ENCODE data around the gene CEP104. TPM values are rescaled to one million over a fixed set of nuclear protein-coding genes. Genes with fewer than 3 reads are reported as not detected.

The CEP104 gene
- total RNA-seq, 2 experiments from 2014 or later, result 29.0 to 32.8 TPM

GRCh38 chr1:3778590-3779264 lies 78.3 kb downstream of the CEP104 start:
- intact Hi-C loops (cut with micrococcal nuclease), result no loop called here
- H3K27me3 Mint-ChIP-seq, result no peaks in the 10 kb centered on the region
- H3K4me3 Mint-ChIP-seq, result no peak overlapping the region
- ChIA-PET POLR2A (no interaction called here), CTCF (no interaction called here)
- H3K4me1 Mint-ChIP-seq (ENCODE audit: low read depth), result peaks cover 2% of the 10 kb centered on the region
- H3K9me3 Mint-ChIP-seq, result no peaks in the 10 kb centered on the region
- DNase-seq, result no peak
- peaks cover 23% of the 10 kb centered on the region for H3K36me3 Mint-ChIP-seq
- no peak overlapping the region for H3K27ac Mint-ChIP-seq

GRCh38 chr1:3777647-3778589 lies 79.1 kb downstream of the CEP104 start:
- Mint-ChIP-seq H3K27ac (no peak overlapping the region), H3K27me3 (no peaks in the 10 kb centered on the region), H3K9me3 (no peaks in the 10 kb centered on the region), H3K4me1 (ENCODE audit: low read depth) (peaks cover 2% of the 10 kb centered on the region), H3K4me3 (no peak overlapping the region), H3K36me3 (peaks cover 23% of the 10 kb centered on the region)
- intact Hi-C loops (cut with micrococcal nuclease), result no loop called here
- no peak for DNase-seq
- ChIA-PET POLR2A (interaction anchor here (0.7 kb wide), 1 partner anchor 9 kb away, joined by 3 read pairs; no protein-coding TSS in a partner anchor), CTCF (no interaction called here)

GRCh38 chr1:3777078-3777547 lies 79.9 kb downstream of the CEP104 start:
- H3K4me3 Mint-ChIP-seq, result no peak overlapping the region
- H3K9me3 Mint-ChIP-seq, result no peaks in the 10 kb centered on the region
- intact Hi-C loops (cut with micrococcal nuclease), result no loop called here
- no peaks in the 10 kb centered on the region for H3K27me3 Mint-ChIP-seq
- H3K36me3 Mint-ChIP-seq, result peaks cover 20% of the 10 kb centered on the region
- DNase-seq, result no peak
- ChIA-PET CTCF (interaction anchor here (2.9 kb wide), 1 partner anchor 21 kb away, joined by 39 read pairs; the partner anchor contains the start of gene LRRC47), POLR2A (no interaction called here)
- H3K4me1 Mint-ChIP-seq (ENCODE audit: low read depth), result peaks cover 2% of the 10 kb centered on the region
- no peak overlapping the region for H3K27ac Mint-ChIP-seq

- Mint-ChIP-seq H3K36me3 (peaks cover 16% of the 10 kb centered on the region), H3K9me3 (no peaks in the 10 kb centered on the region), H3K27ac (no peak overlapping the region), H3K27me3 (no peaks in the 10 kb centered on the region), H3K4me3 (no peak overlapping the region), H3K4me1 (ENCODE audit: low read depth) (peaks cover 5% of the 10 kb centered on the region)
- no peak for DNase-seq
- ChIA-PET POLR2A (interaction anchor here (1.1 to 1.2 kb wide), 2 partner anchors 9 to 20 kb away, joined by 3 read pairs; partner anchors contain the start of gene LRRC47), CTCF (interaction anchor here (0.6 to 2.9 kb wide), 12 partner anchors 9 to 123 kb away, joined by 3 to 39 read pairs (median 8); partner anchors contain the start of genes C1orf174 and LRRC47)
- intact Hi-C loops (cut with micrococcal nuclease), result loop anchor here (1.0 kb wide), 1 partner anchor 25 kb away; no protein-coding TSS in a partner anchor
These were observed 80.6 kb downstream of the CEP104 start for GRCh38 chr1:3776231-3776961.

- no peak overlapping the region for H3K27ac Mint-ChIP-seq
- POLR2A ChIA-PET, result interaction anchor here (1.1 to 1.2 kb wide), 2 partner anchors 9 to 21 kb away, joined by 3 read pairs; partner anchors contain the start of gene LRRC47
- H3K27me3 Mint-ChIP-seq, result no peaks in the 10 kb centered on the region
- peaks cover 5% of the 10 kb centered on the region for H3K4me1 Mint-ChIP-seq (ENCODE audit: low read depth)
- intact Hi-C loops (cut with micrococcal nuclease), result loop anchor here (1.0 kb wide), 1 partner anchor 26 kb away; no protein-coding TSS in a partner anchor
- H3K4me3 Mint-ChIP-seq, result no peak overlapping the region
- peak; percentile 71 for DNase-seq
- no peaks in the 10 kb centered on the region for H3K9me3 Mint-ChIP-seq
- peaks cover 13% of the 10 kb centered on the region for H3K36me3 Mint-ChIP-seq
- CTCF ChIA-PET, result interaction anchor here (0.6 to 2.9 kb wide), 12 partner anchors 8 to 124 kb away, joined by 3 to 39 read pairs (median 8); partner anchors contain the start of genes C1orf174 and LRRC47
These were observed 81.4 kb downstream of the CEP104 start for GRCh38 chr1:3775490-3776230.

- H3K4me3 Mint-ChIP-seq, result no peak overlapping the region
- ChIA-PET POLR2A (no interaction called here), CTCF (interaction anchor here (1.4 to 2.9 kb wide), 6 partner anchors 12 to 125 kb away, joined by 5 to 39 read pairs (median 10); partner anchors contain the start of genes C1orf174 and LRRC47)
- H3K4me1 Mint-ChIP-seq (ENCODE audit: low read depth), result peaks cover 5% of the 10 kb centered on the region
- H3K9me3 Mint-ChIP-seq, result no peaks in the 10 kb centered on the region
- H3K36me3 Mint-ChIP-seq, result peaks cover 8% of the 10 kb centered on the region
- H3K27ac Mint-ChIP-seq, result no peak overlapping the region
- no peaks in the 10 kb centered on the region for H3K27me3 Mint-ChIP-seq
- intact Hi-C loops (cut with micrococcal nuclease), result no loop called here
- no peak for DNase-seq
These were observed 82.0 kb downstream of the CEP104 start for GRCh38 chr1:3774946-3775489.

- POLR2A ChIA-PET, result no interaction called here
- intact Hi-C loops (cut with micrococcal nuclease), result no loop called here
- Mint-ChIP-seq H3K36me3 (peaks cover 2% of the 10 kb centered on the region), H3K9me3 (no peaks in the 10 kb centered on the region), H3K27ac (no peak overlapping the region), H3K27me3 (no peaks in the 10 kb centered on the region), H3K4me1 (ENCODE audit: low read depth) (peaks cover 5% of the 10 kb centered on the region), H3K4me3 (no peak overlapping the region)
- DNase-seq, result no peak
- CTCF ChIA-PET, result interaction anchor here (1.2 to 2.9 kb wide), 3 partner anchors 10 to 27 kb away, joined by 4 to 39 read pairs (median 8); partner anchors contain the start of gene LRRC47
These were observed 82.6 kb downstream of the CEP104 start for GRCh38 chr1:3774276-3774945.

GRCh38 chr1:3773572-3774275 lies 83.3 kb downstream of the CEP104 start:
- no peak for DNase-seq
- H3K9me3 Mint-ChIP-seq, result no peaks in the 10 kb centered on the region
- H3K27me3 Mint-ChIP-seq, result no peaks in the 10 kb centered on the region
- H3K27ac Mint-ChIP-seq, result no peak overlapping the region
- CTCF ChIA-PET, result interaction anchor here (1.2 to 1.8 kb wide), 2 partner anchors 11 to 28 kb away, joined by 4 to 8 read pairs; no protein-coding TSS in a partner anchor
- POLR2A ChIA-PET, result no interaction called here
- intact Hi-C loops (cut with micrococcal nuclease), result loop anchor here (2.0 kb wide), 2 partner anchors 23 to 127 kb away; partner anchors contain the start of genes C1orf174 and LRRC47
- H3K4me3 Mint-ChIP-seq, result no peak overlapping the region
- peaks cover 5% of the 10 kb centered on the region for H3K4me1 Mint-ChIP-seq (ENCODE audit: low read depth)
- H3K36me3 Mint-ChIP-seq, result no peaks in the 10 kb centered on the region

- Mint-ChIP-seq H3K27me3 (no peaks in the 10 kb centered on the region), H3K36me3 (no peaks in the 10 kb centered on the region), H3K4me1 (ENCODE audit: low read depth) (peaks cover 5% of the 10 kb centered on the region), H3K9me3 (no peaks in the 10 kb centered on the region), H3K27ac (no peak within 1 kb of the TSS), H3K4me3 (peak within 1 kb of the TSS; percentile 57)
- DNase-seq, result no peak
- CTCF ChIA-PET, result interaction anchor here (1.2 to 1.8 kb wide), 2 partner anchors 12 to 29 kb away, joined by 4 to 8 read pairs; no protein-coding TSS in a partner anchor
- intact Hi-C loops (cut with micrococcal nuclease), result loop anchor here (2.0 kb wide), 2 partner anchors 24 to 128 kb away; partner anchors contain the start of genes C1orf174 and LRRC47
- POLR2A ChIA-PET, result no interaction called here
These were observed 84.1 kb downstream of the CEP104 start, which contains the start of gene SMIM1 for GRCh38 chr1:3772715-3773571. Gene SMIM1, plus strand, starts transcription at chr1:3772749. Its CDS starts 2,625 bp downstream, at chr1:3775374.
